Loucy (cell line): ENCODE data around the gene TAF9B.

Experiments used
- EZH2phosphoT487 ChIP-seq: fragments of 200-600 bp; IDR thresholded peaks from 2 replicates; pipeline ENCODE4 v1.6.1; 2018; ENCODE audit warnings: antibody characterized with exemption, mild to moderate bottlenecking, moderate library complexity, borderline replicate concordance
- TF ChIP-seq, protein P1 (sequence below): fragments of 200-600 bp; sonication (generic); conservative IDR thresholded peaks from 2 replicates; pipeline ENCODE4 v1.5.1; 2014; ENCODE audit warnings: mild to moderate bottlenecking, antibody characterized with exemption, low read length

DNA sequence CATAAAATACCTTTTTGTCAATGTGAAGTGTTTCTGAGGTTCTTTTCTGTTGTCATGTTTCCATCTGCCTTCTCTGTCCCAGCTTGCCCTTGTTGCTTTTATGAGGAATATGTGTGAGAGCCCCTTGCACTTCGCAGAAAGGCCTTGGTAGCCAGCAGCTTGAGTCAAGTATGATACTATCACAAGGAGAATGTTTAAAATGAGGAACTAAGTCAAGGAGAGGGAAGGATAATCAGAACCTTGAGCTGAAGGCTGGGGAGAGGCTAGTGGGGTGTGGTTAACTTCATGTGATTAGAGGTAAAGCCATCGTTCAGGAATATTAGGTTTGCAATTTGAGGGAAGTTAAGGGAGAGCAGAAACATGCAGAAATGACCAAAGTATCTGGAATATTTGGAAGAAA, 22.7 kb downstream of the TAF9B start:
- TF ChIP-seq, protein P1, sequence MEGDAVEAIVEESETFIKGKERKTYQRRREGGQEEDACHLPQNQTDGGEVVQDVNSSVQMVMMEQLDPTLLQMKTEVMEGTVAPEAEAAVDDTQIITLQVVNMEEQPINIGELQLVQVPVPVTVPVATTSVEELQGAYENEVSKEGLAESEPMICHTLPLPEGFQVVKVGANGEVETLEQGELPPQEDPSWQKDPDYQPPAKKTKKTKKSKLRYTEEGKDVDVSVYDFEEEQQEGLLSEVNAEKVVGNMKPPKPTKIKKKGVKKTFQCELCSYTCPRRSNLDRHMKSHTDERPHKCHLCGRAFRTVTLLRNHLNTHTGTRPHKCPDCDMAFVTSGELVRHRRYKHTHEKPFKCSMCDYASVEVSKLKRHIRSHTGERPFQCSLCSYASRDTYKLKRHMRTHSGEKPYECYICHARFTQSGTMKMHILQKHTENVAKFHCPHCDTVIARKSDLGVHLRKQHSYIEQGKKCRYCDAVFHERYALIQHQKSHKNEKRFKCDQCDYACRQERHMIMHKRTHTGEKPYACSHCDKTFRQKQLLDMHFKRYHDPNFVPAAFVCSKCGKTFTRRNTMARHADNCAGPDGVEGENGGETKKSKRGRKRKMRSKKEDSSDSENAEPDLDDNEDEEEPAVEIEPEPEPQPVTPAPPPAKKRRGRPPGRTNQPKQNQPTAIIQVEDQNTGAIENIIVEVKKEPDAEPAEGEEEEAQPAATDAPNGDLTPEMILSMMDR = no peak
- TF ChIP-seq EZH2phosphoT487 = no peak
